Spinal cord (tissue), 10 donors: ENCODE measurements around the gene SIRT3. TPM values are rescaled to one million over a fixed set of nuclear protein-coding genes. Genes with fewer than 3 reads are reported as not detected.
"Not testable (repeated sequence)": the region's sequence is repeated elsewhere in the genome, so short reads cannot be mapped to it uniquely, and the experiment has no call there.

ENCODE experiments used
- DNase-seq, 6 donors: peaks; one replicate each; pipeline versions ENCODE4 v3.0.0 to v3.0.0-alpha.2; 2013 to 2015; ENCODE audit warnings: low spot score in 6 of 6, low read depth in 4 of 6
- H3K27ac ChIP-seq: one replicate; pipeline ENCODE4 v1.5.1; 2013; ENCODE audit warnings: low read depth, low read length, control low read depth
- H3K27me3 ChIP-seq: one replicate; pipeline ENCODE4 v1.6.1; 2013; ENCODE audit warnings: low read length; ENCODE audit not compliant: control insufficient read depth, insufficient read depth
- H3K36me3 ChIP-seq: one replicate; pipeline ENCODE4 v1.6.1; 2013; ENCODE audit warnings: low read length; ENCODE audit not compliant: control insufficient read depth, insufficient read depth
- H3K4me1 ChIP-seq: one replicate; pipeline ENCODE4 v1.6.1; 2013; ENCODE audit warnings: low read length; ENCODE audit not compliant: control insufficient read depth, insufficient read depth
- H3K4me3 ChIP-seq: one replicate; pipeline ENCODE4 v1.5.1; 2013; ENCODE audit warnings: low read depth, low read length, control low read depth
- H3K9me3 ChIP-seq: one replicate; pipeline ENCODE4 v1.6.1; 2013; ENCODE audit warnings: low read length; ENCODE audit not compliant: control insufficient read depth, insufficient read depth
- WGBS: methylation state at CpG from one replicate; pipeline ENCODE4 v1.1.5; 2013; ENCODE audit warnings: missing lambda C conversion rate; ENCODE audit not compliant: insufficient coverage; 5-methylcytosine and 5-hydroxymethylcytosine counted together
- polyA plus RNA-seq, 2 donors: library from polyadenylated mRNA; unstranded; fragments of 120-200 nt; gene quantifications; one replicate each; pipeline ENCODE4 v1.2.1, GENCODE V29; 2013; ENCODE audit not compliant: insufficient read length in 2 of 2
- total RNA-seq, 2 donors: library from RNA; depleted of rRNA in 1 of 2; stranded (reverse); fragments of 120-200 nt in 1 of 2; fragments of >200 nt in 1 of 2; gene quantifications; one replicate each; pipeline versions ENCODE4 v1.2.3 to v1.2.4, GENCODE V29; 2013 to 2014
- donor health status: healthy.

SIRT3 gene
- total and polyA plus RNA-seq, 4 donors, result 15.3 to 58.0 (median 34.5) TPM

DNA sequence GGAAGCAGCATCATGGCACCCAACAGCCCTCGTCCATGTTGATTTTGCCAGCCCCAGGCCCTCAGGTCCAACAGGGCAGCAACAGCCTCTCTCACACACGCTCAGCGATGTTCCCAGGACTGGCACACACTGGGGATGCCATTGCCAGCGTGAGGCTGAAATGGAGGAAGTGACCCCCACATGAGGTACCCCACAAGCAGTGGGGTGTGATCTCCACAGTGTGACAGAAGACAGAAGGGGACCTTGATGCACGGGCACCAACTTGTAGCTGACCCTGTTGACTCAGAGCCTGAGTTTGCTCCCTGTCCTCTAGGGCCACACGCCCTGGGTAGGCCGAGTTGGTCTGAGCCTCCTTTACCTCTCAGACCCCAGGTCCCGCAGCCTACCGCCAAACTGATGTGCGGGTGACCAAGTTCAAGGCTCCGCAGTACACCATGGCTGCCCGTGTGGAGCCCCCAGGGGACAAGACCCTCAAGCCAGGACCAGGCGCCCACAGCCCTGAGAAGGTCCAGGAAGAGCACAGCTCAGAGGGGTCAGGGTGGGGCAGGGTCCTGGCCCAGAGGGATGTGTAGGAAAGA is 37.0 kb downstream of the SIRT3 start:
- Histone ChIP-seq H3K27ac (no peak overlapping the region), H3K36me3 (peaks cover 39% of the 10 kb centered on the region), H3K27me3 (no peaks in the 10 kb centered on the region), H3K4me1 (no peaks in the 10 kb centered on the region), H3K9me3 (no peaks in the 10 kb centered on the region), H3K4me3 (no peak overlapping the region)
- 88% methylated on average over 12 of the region's 13 CpGs for WGBS
- DNase-seq, result no peak

DNA sequence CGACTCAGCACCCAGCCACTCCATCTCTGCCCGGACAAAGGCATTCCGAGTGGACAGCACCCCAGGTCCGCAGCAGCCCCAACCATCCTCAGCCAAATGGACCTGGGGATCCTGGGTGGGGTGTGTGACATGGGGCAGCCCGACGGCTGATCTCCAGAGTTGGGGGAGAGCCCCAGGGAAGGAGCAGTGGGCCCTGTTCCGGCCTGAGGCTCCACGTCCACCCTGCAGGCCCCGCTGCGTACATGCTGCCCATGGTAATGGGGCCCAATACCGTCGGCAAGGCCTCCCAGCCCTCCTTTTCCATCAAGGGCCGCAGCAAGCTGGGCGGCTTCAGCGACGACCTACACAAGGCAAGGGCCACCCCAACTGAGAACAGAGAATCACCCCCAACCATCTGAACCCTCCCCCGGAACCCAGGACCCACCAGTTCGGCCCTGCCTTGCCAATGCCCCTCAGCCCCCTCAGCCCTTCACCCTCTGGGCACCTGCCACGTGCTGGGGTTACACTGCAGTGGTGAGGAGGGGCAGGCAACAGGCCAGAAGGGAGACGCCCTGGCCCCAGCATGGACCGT is 37.8 kb downstream of the SIRT3 start:
- Histone ChIP-seq H3K27me3 (no peaks in the 10 kb centered on the region), H3K27ac (no peak overlapping the region), H3K9me3 (no peaks in the 10 kb centered on the region), H3K36me3 (peaks cover 32% of the 10 kb centered on the region), H3K4me3 (no peak overlapping the region), H3K4me1 (no peaks in the 10 kb centered on the region)
- 87% methylated on average over 13 of the region's 21 CpGs for WGBS
- DNase-seq, result no peak

DNA sequence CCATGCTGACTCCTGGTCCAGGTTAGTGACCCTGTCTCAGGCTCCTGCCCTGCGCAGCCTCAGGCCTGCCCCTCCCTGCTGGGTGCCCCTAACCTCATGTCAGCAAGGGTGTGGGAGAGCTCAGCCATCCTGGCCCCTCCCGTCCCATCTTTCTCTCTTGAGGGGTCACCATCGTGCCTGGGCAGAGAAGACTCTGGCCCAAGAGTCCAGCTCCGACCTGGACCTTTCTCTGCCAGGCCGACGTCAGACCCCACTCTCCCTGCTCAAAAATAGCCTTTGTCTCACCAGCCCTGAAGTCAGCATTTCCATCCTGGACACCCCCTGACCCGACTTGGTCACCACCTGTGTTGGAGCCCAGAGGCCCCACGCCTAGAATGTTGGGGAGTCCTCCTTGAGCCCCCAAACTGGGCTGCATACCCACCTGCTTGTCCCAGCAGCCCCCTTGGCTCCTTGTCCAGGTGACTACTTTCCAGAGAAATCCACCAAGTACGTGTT is 38.4 kb downstream of the SIRT3 start:
- peaks cover 28% of the 10 kb centered on the region for H3K36me3 ChIP-seq
- no peak overlapping the region for H3K4me3 ChIP-seq
- no peak overlapping the region for H3K27ac ChIP-seq
- no peaks in the 10 kb centered on the region for H3K27me3 ChIP-seq
- WGBS, result 79% methylated on average over 9 of the region's 9 CpGs
- no peaks in the 10 kb centered on the region for H3K9me3 ChIP-seq
- DNase-seq, result no peak
- no peaks in the 10 kb centered on the region for H3K4me1 ChIP-seq

DNA sequence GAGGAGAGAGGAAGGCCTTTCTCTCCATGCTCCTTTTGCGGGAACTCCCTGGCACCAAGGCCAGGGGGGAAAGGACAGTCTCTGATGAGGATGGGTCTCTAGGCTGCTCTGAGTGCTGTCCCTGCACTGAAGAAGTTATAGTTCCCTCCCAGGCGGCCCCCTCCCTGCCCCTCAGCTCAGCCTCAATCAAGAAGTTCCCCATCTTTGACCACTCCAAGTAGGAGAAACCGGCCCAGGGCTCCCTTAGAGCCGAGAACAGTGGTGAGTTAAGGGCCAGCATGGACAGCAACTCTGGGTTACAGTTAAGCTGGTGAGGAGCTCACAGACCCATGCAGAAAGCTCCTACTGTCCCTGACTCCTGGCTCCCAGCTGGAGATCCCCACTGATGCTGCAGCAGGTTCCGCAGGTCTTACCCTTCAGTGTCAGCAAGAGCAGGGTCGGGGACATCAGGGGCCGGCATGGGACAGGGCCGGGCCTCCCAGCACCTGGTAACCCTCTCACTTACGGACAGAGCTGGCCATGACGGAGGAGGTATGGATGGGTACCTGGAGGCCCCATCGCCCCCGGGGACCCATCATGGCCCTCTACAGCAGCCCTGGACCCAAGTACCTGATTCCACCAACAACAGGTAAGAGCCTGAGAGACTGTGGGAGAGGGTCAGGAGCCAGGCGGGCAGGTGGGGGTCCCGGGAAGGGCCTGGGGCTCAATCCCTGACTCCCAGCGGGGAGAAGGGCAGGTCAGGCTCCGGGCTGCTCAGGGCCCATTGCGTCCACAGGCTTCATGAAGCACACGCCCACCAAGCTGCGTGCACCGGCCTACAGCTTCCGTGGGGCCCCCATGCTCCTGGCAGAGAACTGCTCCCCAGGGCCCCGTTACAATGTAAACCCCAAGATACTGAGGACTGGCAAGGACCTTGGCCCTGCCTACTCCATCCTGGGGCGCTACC is 39.1 kb downstream of the SIRT3 start:
- WGBS, result 85% methylated on average over 18 of the region's 23 CpGs
- Histone ChIP-seq H3K36me3 (peaks cover 25% of the 10 kb centered on the region), H3K9me3 (no peaks in the 10 kb centered on the region), H3K4me3 (no peak overlapping the region), H3K27me3 (no peaks in the 10 kb centered on the region), H3K27ac (no peak overlapping the region), H3K4me1 (no peaks in the 10 kb centered on the region)
- no peak for DNase-seq

DNA sequence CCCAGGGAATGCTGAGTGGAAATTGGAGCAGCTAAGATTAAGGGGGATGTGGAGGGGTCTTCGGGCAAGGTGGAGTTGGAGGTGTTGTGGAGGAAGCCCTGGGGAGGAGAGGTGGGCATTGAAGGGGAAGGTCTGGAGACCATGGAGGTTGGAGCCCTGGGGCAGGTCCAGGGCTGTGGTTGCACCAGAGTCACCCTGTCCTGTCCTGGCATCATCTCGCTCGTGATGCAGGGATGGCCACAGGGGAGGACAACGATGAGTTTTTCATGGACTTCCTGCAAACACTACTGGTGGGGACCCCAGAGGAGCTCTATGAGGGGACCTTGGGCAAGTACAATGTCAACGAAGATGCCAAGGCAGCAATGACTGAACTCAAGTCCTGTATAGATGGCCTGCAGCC is 42.7 kb downstream of the SIRT3 start:
- DNase-seq, H3K27me3 ChIP-seq, H3K27ac ChIP-seq, H3K9me3 ChIP-seq, H3K36me3 ChIP-seq, H3K4me3 ChIP-seq, H3K4me1 ChIP-seq: not testable (repeated sequence)
- 100% methylated on average over 1 of the region's 5 CpGs for WGBS

DNA sequence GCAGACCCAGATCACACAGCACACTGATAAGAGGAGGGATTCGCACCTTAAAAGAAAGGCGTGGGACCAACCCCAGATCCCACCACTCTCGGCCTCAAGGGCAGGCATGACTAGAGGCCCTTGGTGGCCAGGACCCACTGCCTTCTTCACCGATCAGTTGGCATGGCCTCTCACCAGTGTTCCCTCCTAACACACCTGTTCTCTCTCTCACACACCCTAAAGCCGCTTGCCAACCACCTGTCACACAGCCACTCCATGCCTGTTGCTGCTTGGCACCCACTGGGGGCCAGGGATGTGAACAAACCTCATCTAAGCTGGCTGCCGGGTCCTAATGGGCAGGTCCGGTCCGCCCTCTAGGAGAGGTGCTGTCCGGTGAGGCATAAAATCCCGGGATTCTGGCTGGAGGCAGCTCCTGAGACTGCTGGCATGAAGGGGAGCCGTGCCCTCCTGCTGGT is 43.4 kb downstream of the SIRT3 start, which contains the start of gene SCGB1C1:
TSS of gene SCGB1C1 (plus strand) at position 405 of the 455 bp plus-strand sequence. CDS start at position 427, 22 bp downstream.
- H3K36me3 ChIP-seq, H3K4me3 ChIP-seq, H3K27ac ChIP-seq, H3K27me3 ChIP-seq, H3K9me3 ChIP-seq, H3K4me1 ChIP-seq, DNase-seq: not testable (repeated sequence)
- WGBS, result no CpG with 5 or more reads among the region's 11 CpGs

DNA sequence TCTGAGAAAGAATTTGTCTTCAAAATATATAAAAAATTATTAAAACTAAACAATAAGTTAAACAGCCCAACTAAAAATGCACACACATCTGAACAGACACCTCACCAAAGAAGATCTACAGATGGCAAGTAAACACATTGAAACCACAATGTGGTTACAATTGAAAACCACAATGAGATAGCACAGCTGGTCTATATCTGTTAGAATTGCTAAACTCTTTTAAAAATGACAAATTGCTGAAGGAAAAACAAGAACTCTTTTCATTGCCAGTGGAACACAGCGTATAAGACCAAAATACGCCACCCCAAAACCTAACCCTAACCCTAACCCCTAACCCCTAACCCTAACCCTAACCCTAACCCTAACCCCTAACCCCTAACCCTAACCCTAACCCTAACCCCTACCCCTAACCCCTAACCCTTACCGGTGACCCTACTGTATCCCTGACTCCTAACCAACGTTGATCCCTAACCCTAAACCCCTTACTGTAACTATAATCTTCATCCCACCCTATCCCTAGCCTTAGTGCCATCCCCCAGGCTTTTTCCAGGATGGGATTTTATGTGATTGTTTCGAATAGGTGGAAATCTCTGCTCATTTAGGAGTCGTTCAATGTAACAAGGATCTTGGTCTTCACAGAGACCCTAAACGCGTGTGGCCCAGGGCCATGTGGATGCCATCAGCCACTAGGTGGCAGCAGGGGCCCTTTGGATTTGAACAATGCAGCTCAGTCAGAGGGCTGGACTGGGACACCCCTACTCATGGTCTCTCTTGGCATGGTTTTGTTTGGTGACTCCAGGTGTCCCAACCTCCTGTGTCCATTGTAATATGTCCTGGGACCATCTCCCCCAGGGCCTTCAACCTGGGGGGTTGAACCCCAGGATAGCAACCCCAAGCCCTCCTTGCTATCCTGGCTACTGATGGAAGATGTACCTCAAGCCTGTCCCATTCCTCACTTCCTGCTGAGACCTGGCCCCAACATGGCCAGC is 44.4 kb downstream of the SIRT3 start:
- not testable (repeated sequence) for H3K27ac ChIP-seq, H3K27me3 ChIP-seq, DNase-seq, H3K36me3 ChIP-seq, H3K4me3 ChIP-seq, H3K4me1 ChIP-seq, H3K9me3 ChIP-seq
- WGBS, result no CpG with 5 or more reads among the region's 8 CpGs

DNA sequence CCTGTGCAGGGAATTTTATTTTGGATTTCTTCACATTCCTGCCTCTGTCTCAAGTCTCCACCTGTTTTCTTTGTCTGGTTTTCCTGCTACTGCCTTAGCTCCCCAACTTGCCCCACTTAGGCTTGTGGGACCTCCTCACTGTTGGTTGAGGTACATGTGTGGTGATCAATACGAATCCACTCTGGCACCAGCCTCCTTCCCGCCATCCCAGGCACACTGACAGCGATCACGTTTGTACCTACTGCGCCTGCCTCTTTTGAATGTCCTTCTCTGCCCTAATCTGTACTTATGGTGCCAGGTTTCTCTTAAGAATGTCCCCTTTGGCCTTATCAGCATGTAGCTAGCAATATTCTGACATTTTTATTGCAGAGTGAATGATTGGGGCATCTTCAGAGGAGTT is 45.6 kb downstream of the SIRT3 start:
- not testable (repeated sequence) for H3K4me3 ChIP-seq, H3K27me3 ChIP-seq, H3K9me3 ChIP-seq, DNase-seq, H3K4me1 ChIP-seq, H3K36me3 ChIP-seq, H3K27ac ChIP-seq
- no CpG with 5 or more reads among the region's 5 CpGs for WGBS

DNA sequence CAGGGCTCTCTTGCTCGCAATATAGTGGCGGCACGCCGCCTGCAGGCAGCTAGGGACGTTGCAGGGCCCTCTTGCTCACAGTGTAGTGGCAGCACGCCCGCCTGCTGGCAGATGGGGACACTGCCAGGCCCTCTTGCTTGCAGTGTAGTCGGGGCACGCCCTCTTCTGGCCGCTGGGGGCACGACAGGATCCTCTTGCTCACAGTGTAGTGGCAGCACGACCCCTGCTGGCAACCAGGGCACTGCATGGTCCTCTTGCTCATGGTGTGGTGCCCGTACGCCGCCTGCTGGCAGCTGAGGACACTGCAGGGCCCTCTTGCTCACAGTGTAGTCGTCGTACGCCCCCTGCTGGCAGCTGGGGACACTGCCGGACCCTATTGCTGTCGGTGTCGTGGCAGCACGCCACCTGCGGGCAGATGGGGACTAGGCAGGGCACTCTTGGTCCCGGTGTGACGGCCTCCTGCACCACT is 46.3 kb downstream of the SIRT3 start:
- 43% methylated on average over 6 of the region's 25 CpGs for WGBS
- DNase-seq, H3K4me1 ChIP-seq: not testable (repeated sequence)

More for the DNA sequence above, 46.3 kb downstream of the SIRT3 start:
- H3K27ac ChIP-seq, H3K4me3 ChIP-seq, H3K27me3 ChIP-seq, H3K9me3 ChIP-seq, H3K36me3 ChIP-seq: not testable (repeated sequence)
